GM18511 (cell line): ENCODE results near the gene NDUFB6.
"Not testable (repeated sequence)": the region's sequence is repeated elsewhere in the genome, so short reads cannot be mapped to it uniquely, and the experiment has no call there.

ENCODE experiments used
- ATAC-seq: cut with Tn5 transposase; IDR thresholded peaks from one replicate; pipeline ENCODE4 v1.9.1; 2021; ENCODE audit warnings: mild to moderate bottlenecking, moderate library complexity; ENCODE audit not compliant: unreplicated experiment

Gene NDUFB6

DNA sequence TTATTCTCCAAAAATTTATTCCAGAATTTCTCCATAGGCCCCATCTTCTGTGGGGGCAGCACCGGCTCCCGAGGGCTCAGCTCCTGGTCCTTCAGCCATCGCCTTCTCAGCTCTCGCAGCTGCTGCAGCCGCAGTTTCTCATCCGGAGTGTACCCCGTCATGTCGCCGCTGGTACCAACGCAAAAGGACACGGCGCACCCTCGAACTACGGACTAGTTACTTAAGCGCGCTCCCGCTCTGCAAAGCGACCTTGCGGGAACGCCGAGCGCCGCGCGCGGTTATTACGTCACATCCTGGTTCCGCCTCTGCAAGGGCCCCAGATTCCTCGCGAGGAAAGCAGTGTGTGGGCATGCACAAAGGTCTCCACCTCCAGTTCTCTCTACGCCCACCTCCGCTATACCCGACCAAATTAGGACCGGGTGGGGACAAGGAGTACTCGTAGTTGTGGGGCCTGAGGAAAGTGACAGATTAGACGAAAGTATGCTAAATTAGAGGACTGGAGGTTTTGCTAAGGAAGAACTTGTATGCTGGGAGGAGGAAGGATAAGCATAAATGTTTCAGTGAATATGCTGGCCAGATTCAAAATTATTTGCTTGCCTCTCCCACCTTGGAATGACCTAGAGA, at the start of gene NDUFB6:
Gene NDUFB6 (minus strand): TSS at position 260 of the 624 bp plus-strand sequence. CDS start 99 bp downstream, at position 161.
- ATAC-seq: peak; percentile 89

DNA sequence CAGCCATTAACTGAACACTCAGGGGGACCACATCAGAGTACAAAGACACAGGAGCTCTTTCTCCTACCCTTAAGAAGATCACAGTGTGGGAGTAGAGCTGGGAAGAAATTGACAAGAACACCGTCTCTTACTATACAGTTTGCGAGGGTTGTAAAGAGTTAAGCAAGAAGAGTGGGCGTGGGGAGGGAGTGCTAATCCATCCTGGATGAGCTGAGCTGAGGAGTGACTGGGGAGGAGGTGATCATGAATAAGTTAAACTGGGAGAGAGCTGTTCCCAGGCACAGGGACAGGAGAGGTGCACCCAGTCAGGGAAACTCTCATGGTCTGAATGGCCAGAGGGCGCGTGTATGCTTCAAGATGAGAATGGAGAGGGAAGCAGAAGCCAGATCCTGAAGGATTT, 45.3 kb upstream of the NDUFB6 start:
- ATAC-seq: no peak

DNA sequence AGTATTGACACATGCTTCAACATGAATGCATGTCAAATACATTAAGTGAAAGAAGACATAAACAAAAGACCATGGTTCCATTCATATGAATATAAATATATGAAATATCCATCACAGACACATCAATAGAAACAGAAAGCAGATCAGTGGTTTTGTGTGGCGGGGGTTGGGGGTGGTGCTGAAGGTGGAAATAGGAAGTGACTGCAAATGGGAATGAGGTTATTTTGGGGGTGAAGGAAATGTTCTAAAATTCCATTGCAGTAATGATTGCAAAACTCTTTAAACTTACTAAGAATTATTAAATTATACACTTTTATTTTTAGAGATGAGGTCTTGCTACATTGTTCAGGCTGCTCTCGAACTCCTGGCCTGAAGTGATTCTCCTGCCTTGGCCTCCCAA, 33.9 kb upstream of the NDUFB6 start:
- ATAC-seq: no peak

DNA sequence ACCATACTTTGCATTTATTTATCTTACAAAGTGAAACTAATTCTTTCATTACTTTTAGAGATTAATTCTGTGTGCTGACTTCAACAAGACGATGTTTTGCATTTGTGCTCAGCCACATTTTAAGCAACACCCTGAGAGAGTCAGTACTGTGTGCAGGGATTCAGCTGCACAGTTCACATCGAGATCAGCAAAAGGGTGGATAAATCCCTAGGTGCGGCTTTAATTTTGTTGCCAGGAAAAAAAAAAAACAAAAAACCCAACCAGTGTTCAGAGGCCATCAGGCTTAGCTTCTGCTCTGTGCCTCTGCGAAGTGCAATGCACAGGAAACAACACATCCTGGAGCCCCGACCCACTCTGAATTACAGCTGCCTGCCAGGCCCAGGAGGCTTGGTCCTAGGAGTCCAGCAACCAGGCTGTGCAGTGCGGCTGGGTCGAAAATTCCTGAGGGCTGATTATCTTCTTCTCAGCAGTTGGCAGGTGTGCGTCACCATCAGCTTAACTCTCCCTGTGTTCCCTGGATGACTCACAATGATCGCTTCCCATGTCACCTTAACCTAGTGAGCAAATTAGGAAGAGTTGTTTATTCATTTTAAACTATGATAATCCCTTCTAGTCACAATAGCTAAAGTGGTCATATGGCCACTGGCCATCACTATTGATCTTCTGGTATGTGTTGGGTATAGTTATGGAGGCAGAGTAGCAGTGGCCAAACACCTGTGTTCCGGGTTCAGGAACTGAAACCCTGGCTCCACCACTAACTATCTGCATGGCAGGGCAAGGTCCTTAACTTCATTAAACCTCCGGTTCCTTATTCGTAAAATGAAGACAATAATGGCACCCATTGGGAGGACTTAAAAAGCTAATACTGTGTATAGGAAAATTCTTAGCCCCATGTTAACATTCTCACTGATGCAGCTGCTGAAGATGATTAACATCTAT, 31.2 kb upstream of the NDUFB6 start:
- ATAC-seq: peak; percentile 94

DNA sequence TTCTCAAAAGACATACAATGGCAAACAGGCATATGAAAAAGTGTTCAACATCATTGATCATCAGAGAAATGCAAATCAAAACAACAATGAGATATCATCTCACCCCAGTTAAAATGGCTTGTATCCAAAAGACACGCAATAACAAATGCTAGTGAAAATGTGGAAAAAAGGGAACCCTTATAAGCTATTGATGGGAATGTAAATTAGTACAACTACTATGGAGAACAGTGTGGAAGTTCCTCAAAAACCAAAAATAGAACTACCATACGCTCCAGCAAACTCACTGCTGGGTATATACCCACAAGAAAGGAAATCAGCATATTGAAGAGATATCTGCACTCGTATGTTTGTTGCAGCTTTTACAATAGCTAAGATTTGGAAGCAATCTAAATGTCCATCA, 26.1 kb upstream of the NDUFB6 start:
- not testable (repeated sequence) for ATAC-seq

DNA sequence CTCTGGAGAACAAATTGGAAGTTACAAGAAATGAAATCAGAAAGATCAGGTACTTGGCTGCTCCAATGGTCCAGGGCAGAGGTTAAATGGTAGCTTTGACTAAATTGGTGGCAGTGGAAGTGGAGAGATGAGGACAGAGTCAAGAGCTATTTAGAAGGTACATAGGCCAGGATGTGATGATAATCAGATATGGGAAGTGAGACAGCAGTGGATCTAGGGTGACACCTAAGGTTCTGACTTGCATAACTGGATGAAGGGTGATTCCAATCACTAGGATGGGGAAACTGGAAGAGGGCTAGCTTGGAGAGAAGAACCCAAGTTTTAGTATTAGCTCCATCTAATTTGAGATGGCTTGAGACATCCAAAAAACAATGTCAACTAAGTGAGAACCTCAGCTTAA, 24.0 kb upstream of the NDUFB6 start:
- ATAC-seq: no peak

DNA sequence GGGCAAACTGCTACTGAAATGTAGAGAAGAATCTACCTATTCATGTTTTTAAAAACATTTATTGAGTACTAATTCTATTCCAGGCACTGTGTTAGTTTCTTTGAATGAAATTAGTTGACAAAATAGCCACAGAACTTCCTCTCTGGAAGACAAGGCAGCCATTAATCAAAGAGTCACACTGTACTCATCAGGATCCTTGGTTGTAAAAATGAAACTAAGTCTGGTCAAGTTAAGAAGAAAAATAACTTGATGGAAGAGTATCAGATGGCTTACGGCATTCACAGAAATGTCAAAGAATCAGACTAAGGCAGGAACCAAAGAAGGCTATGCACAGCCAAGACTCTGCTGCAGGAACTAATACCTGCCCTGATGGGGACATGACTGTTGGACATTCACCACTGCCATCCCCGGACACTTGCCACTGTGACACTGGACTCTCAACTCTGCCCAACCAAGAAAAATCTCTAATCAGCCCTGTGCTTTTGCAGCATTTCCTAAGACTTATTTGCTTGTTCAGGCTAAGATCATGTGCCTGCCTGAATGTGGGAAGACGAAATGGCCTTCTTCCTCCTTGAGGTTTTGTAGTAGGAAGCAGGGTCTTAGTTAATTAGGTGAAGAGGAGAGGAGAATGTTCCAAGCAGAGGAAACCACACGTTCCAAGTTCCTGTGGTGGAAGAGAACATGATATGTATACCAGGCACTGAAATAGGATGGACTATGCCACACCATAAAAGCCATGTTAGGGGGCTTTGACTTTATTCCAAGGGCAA, 23.3 kb upstream of the NDUFB6 start:
- ATAC-seq: no peak

DNA sequence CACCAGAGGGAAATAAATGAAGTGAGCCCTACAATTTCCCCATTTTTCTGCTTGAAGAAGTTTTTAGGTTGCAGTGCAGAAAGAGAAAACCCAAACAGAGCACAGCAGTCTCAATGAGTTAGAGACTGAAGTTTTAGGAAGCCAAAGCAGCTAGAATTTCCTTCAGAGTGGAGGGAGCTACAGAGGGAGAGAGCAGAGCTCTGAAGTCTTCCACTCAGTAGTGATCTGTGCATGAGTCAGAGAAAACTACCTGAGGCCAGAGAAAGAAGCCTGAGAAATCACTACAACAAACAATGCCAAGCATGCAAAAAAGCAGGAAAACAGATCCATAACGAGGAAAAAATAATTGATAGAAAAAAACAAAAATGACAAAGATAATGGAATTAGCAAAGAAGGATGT, 17.9 kb upstream of the NDUFB6 start:
- ATAC-seq: no peak

DNA sequence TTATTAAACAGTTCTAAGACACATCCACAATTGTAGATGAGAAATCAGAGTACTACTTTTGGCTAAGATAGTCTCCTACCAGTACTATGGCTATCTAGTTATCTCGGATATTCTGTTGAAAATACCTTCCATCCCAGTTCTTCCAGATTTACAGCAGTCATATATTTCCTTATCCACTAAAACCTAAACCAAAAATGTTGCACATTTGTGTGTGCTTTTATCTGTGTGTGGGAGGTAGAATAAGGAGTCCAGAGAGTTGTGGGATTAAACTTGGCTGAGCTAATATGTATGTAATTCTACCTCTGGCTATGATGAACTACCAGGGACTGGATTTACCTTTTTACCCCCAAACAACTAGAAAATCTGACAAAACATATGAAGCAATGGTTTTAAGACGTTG, 17.5 kb upstream of the NDUFB6 start:
- no peak for ATAC-seq

DNA sequence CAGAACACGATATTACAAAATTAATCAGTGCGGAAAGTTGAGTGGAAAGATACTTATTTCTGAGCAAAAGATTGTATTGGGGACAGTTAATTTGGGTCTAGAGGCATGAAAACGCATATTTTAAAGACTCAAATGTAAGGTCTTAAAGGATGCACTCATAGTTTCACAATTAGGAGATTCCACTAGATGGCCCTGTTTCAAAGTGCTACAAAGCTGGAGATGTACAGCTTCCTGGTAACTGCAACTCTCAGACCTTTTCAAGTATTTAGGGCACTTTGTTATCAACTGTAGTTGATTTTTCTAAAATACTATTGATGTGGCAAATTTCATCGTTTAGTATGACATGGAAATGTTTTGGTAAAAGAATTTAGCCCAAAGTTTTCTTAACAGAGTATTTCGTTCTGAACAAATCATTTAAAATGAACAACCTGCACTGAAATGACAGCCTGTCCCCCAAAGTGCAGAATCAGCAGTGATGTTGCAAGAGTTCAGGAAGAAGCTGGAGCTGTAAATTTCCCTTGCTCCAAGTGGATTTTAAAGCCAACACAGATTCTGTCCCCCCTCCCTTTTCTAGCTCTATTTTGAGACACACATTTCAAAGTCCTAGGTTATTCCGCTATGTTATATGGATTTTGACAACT, 16.2 kb upstream of the NDUFB6 start:
- peak; percentile 80 for ATAC-seq

DNA sequence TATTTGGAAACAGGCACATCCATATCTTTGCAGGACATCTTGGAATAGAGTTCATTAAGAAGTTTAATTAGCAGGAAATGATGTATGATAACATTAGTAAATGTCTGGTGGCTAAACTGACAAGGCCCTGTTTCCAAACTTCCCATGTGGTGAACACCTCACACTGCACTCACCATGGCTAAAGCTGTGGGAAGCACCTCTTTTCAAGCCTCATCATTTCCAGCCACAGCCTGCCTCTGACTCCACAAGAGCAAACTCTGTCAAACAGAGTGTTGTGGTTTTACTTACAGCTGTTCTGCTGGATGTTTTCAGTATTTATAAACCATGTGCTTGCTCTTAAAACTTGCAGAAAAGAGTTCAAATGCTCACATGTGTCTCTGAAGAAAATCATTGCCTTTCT, 14.9 kb upstream of the NDUFB6 start:
- ATAC-seq: no peak

DNA sequence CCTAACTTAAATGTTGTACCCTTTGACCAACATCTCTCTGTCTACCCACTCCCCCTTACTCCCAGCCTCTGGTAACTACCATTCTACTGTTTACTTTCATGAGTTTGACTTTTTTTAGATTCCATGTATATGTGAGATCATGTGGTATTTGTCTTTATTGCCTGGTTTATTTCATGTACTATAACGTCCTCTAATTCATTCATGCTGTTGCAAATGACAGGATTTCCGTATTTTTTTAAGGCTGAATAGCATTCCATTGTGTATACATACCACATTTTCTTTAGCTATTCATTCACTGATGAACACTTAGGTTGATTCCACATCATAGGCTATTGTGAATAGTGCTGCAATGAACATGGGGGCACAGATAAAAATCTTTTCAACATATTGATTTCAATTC, 11.8 kb upstream of the NDUFB6 start:
- ATAC-seq: no peak

DNA sequence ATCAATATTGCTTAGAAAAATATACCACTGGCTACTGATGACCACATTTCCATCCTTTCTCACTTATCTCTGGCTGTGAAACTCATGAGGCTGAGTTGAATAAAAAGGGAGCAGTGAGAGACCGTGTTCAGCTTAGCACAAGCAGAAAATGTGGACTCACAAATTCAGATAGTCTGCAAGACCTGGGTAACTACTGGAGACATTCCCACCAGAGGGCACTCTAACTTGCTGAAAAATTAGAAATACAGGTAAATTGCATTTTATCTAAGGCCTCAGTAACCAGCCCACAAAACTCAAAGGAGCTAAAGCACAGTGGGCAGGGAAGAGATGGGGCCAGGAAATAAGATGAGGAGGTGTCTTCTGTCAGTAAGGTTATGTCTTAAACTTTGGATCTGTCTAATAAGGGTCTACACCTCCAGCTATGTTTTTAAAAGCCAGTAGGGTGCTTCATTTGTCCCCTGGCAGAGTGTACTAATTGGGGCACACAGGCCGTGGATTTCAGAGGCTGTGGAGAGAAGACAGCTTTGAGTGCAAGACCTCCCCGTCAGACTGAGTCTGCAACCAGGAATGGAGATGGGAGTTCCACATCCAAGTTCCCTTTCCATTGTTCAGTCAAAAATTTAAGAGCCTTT, 8.7 kb upstream of the NDUFB6 start:
- peak; percentile 58 for ATAC-seq

DNA sequence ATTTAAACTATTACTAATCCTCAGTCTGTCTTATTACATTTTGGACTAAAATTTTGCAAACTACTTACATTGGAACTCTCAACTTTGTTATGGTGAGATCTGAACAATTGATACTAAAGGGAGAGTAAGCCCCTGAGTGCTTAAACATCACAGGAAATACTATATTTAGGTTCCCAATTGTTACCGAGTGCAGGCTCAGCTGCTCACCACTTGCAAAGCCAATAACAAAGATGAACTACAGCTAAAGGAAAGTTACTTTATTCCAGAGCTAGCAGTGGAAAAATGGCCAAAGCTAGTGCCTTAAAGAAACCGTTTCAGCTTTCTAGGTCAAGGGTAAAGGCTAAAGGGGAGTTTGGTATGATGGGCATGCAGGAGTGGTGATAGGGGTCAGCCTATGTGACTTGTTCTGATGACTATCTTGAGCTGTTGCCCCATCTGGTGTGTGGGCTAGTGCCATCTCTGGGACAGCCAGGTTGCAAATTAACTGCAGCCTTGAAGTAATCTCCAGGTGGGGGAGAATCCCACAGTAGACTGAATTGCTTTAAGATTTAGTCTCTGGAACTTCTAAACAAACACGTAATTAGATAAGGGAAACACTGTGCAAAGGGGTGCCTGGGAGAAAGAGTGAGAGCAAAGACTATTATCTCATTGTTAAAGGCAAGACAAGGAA, 7.8 kb upstream of the NDUFB6 start:
- no peak for ATAC-seq

DNA sequence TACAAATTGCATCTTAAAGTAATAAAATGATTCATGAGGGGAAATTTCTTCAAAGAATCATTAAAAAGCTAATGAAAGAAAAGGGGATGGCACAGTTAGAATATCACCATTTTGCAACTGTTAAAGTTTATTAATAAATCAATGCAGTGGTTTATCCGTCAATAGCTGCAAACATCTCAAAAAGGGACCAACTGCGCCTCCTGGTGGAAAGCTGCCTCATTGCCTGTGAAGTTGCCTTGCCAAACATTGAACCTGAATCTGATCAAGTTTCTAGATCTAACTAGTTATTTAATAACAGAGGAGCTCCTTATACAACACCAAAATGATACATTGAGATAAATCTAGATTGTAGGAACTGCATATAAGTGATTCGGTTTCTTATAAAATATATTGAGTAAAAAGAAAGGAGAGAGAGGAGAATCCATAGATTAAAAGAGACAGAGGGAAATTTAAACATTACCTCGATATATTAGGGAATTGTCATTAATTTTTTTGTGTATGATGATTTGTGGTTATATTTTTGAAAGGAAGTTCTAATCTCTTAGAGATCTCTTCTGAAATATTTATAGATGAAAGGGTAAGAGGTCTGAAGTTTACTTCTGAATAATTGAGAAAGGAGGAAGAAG, 6.9 kb upstream of the NDUFB6 start:
- ATAC-seq: peak; percentile 63

DNA sequence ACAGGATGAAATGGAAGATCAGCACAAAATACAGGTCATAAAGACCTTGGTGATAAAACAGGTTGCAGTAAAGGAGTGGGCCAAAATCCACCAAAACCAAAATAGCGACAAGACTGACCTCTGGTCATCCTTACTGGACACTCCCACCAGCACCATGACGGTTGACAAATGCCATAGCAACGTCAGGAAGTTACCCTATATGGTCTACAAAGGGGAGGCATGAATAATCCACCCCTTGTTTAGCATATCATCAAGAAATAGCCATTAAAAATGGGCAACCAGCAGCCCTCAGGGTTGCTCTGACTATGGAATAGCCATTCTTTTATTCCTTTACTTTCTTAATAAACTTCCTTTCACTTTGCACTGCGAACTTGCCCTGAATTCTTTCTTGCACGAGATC, 6.0 kb upstream of the NDUFB6 start:
- no peak for ATAC-seq

DNA sequence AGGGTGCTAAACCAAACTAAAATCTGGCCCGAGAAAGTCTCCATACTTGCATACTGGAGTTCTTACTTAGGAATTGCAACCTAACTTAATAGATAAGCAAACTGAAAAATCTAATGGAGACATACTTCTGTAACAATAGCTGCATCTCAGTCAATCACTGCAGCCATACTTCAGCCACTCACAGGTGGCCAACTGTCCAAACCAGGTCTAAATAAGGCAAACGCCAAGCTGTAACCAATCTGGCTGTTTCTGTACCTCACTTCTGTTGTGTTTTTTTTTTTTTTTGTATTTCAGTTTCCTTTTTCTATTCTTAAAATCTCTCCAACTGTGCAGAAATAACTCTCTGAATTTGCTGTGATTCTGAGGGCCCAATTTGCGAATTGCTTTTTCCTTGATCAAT, 4.4 kb upstream of the NDUFB6 start:
- ATAC-seq: no peak

DNA sequence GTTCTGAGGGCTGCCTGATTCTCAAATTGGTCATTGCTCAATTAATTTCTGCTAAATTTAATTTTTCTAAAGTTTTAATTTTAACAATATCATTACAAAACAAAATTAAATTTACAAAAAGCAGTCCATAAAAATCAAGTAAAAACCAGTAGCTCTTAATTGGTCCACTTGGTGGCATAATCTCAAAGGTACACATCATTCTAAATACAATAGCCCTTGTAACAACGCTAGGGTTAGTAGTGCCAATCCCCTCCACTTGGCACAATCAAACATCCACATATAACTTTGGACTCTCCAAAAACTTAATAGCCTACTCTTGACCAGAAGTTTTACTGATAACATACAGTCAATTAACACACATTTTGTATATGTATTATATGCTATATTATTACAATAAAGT, 1.9 kb upstream of the NDUFB6 start:
- ATAC-seq: no peak

DNA sequence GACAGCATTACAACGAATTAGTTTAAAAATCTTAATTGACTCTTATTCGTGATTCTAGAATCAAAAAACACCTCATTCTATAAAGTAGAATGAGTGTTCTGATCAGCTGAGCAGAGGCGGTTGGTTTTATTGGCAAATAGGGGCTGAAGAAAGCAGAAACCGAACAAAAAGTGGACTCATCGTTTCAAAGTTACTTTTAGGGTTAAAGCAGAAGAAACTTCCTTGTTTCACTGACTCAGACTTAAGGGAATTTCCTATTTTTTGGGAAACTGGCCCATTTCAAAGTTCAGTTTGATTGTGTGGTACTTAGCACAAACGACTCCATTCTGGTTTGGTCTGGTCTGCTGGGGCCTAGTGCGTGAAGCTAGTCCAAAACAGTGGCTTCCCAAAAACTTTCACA, 862 bp upstream of the NDUFB6 start:
- ATAC-seq: no peak
